AG04449 (cell line): ENCODE data around the gene ARID1B.

Experiments
- CTCF ChIA-PET: fragments of 350-600 bp; formaldehyde crosslinking; extraction: SDS; loops from one replicate; lab custom pipeline; 2021; ENCODE audit warnings: antibody characterized with exemption; lab: Yijun Ruan, JAX
- POLR2A ChIA-PET: fragments of 400-600, 350-600 bp; formaldehyde crosslinking; extraction: SDS; loops from one replicate; lab custom pipeline; 2020; ENCODE audit warnings: antibody characterized with exemption, inconsistent platforms; lab: Yijun Ruan, JAX
- DNase-seq: peaks from one replicate; pipeline ENCODE4 v3.0.0-alpha.2; 2010; ENCODE audit warnings: low read depth, low spot score
- H3K4me3 ChIP-seq: 2 replicates; pipeline ENCODE4 v1.5.1; 2011; ENCODE audit warnings: low read depth, mild to moderate bottlenecking, control low read depth, low read length
- TF ChIP-seq, protein P1 (sequence below): IDR thresholded peaks from one replicate; pipeline ENCODE4 v1.5.1; 2011; ENCODE audit warnings: mild to moderate bottlenecking, moderate library complexity, low read length, control low read depth, inconsistent platforms; ENCODE audit not compliant: insufficient read depth; ENCODE audit errors: missing control alignments

ARID1B gene

GRCh38 chr6:157133856-157134255 lies 356.7 kb downstream of the ARID1B start:
- TF ChIP-seq, protein P1, sequence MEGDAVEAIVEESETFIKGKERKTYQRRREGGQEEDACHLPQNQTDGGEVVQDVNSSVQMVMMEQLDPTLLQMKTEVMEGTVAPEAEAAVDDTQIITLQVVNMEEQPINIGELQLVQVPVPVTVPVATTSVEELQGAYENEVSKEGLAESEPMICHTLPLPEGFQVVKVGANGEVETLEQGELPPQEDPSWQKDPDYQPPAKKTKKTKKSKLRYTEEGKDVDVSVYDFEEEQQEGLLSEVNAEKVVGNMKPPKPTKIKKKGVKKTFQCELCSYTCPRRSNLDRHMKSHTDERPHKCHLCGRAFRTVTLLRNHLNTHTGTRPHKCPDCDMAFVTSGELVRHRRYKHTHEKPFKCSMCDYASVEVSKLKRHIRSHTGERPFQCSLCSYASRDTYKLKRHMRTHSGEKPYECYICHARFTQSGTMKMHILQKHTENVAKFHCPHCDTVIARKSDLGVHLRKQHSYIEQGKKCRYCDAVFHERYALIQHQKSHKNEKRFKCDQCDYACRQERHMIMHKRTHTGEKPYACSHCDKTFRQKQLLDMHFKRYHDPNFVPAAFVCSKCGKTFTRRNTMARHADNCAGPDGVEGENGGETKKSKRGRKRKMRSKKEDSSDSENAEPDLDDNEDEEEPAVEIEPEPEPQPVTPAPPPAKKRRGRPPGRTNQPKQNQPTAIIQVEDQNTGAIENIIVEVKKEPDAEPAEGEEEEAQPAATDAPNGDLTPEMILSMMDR: no peak
- DNase-seq: no peak
- H3K4me3 ChIP-seq: no peak overlapping the region
- POLR2A ChIA-PET: no interaction called here
- CTCF ChIA-PET: no interaction called here

GRCh38 chr6:157134402-157135047 lies 357.3 kb downstream of the ARID1B start:
- no peak for DNase-seq
- TF ChIP-seq, protein P1: no peak
- CTCF ChIA-PET: interaction anchor here (1.1 to 1.2 kb wide), 2 partner anchors 25 to 49 kb away, joined by 3 read pairs; no protein-coding TSS in a partner anchor
- POLR2A ChIA-PET: no interaction called here
- no peak overlapping the region for H3K4me3 ChIP-seq

GRCh38 chr6:157135691-157136090 lies 358.5 kb downstream of the ARID1B start:
- POLR2A ChIA-PET: no interaction called here
- CTCF ChIA-PET: interaction anchor here (1.2 kb wide), 1 partner anchor 27 kb away, joined by 3 read pairs; no protein-coding TSS in a partner anchor
- no peak for DNase-seq
- H3K4me3 ChIP-seq: no peak overlapping the region
- TF ChIP-seq, protein P1: no peak

GRCh38 chr6:157137501-157137900 lies 360.3 kb downstream of the ARID1B start:
- ChIA-PET CTCF (no interaction called here), POLR2A (no interaction called here)
- H3K4me3 ChIP-seq: no peak overlapping the region
- DNase-seq: no peak
- TF ChIP-seq, protein P1: no peak

DNA sequence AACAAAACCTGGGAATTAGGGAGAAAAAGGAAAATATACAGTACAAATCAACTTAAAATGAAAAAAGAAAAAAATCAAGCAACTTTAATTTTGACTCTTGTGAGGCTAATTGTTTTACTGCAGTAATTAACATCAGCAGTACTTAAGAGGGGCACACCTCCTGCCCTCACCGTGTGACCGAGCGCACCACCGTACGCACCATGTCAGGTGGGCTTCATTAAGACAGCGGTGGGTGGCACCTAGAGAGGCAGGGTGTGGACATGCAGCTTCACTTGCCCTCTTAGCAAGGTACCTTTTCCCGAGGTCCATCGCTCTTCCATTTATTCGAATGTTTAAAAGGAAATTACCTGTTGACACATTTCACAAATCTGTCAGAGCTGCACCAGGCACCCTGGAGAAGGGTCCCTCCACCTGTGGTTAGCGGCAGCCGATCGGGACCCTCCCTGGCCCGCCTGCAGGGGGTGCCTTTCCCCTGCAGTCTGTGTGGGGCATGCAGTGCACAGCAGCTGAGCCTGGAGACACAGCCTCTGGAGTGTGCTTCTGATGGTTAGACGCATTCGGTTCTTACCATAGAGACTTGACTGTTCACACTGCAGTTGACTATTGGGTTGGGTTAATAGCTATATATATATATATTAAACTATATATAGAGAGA lies 362.0 kb downstream of the ARID1B start:
- TF ChIP-seq, protein P1: peak; percentile 12
- DNase-seq: no peak
- ChIA-PET POLR2A (no interaction called here), CTCF (interaction anchor here (1.2 kb wide), 1 partner anchor 20 kb away, joined by 4 read pairs; no protein-coding TSS in a partner anchor)
- H3K4me3 ChIP-seq: no peak overlapping the region

- POLR2A ChIA-PET: no interaction called here
Observed at GRCh38 chr6:157143171-157143889, 366.2 kb downstream of the ARID1B start.

More at GRCh38 chr6:157143171-157143889, 366.2 kb downstream of the ARID1B start:
- no peak overlapping the region for H3K4me3 ChIP-seq
- TF ChIP-seq, protein P1: no peak
- no peak for DNase-seq
- CTCF ChIA-PET: interaction anchor here (1.6 kb wide), 1 partner anchor 109 kb away, joined by 3 read pairs; no protein-coding TSS in a partner anchor
